HPDE6-E6E7 (cell line): ENCODE measurements around the gene TRPT1.
"Not testable (repeated sequence)": the region's sequence is repeated elsewhere in the genome, so short reads cannot be mapped to it uniquely, and the experiment has no call there.

Experiments used
- DNase-seq: peaks from one replicate; pipeline ENCODE4 v3.0.0; 2011; ENCODE audit warnings: missing footprints; ENCODE audit errors: extremely low spot score

The TRPT1 gene

DNA sequence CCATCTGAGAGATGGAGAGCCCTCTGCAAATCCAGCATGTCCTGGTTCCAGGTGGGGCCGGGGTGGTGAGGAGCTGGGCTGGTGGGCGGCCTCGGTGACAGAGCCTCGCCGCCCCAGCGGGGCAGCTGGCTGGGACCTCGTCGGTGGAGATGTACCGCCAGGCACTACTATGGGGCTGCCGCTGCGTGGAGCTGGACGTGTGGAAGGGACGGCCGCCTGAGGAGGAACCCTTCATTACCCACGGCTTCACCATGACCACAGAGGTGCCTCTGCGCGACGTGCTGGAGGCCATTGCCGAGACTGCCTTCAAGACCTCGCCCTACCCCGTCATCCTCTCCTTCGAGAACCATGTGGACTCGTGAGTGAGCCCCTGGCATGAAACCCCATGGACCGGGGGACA is 32.4 kb upstream of the TRPT1 start:
- DNase-seq, result no peak

DNA sequence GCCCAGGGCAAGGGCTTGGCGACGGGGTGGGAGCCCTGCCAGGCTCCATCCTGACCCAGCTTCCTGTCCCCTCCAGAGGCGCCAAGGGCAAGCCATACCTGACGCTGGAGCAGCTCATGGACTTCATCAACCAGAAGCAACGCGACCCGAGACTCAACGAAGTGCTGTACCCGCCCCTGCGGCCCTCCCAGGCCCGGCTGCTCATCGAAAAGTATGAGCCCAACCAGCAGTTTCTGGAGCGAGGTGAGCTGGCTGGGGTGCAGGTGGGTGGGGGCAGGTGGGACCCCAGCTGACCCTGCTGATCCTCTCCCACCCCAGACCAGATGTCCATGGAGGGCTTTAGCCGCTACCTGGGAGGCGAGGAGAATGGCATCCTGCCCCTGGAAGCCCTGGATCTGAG is 30.3 kb upstream of the TRPT1 start:
- no peak for DNase-seq

- DNase-seq, result no peak
Observed at GRCh38 chr11:64255135-64256128, 29.4 kb upstream of the TRPT1 start.

- DNase-seq, result no peak
Observed at GRCh38 chr11:64254326-64254725, 28.3 kb upstream of the TRPT1 start.

DNA sequence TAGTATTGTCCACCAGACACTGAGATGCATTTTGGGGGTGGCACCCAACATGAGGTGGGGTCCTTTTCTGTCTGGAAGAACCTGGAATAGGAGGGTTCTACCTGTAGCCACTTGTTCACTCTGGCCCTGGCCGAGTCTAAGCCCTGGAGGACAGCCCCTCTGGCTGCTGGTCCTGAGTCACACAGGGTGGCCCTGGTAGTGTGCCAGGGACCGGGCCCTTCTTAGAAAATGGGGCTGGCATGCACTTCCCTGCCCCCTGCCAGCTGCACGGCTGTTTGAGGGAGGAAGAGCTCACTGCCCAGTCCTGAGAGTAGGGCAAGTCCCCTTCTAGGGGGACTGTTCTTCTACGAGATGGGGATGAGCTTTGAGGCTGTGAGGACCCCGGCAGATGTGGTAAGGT is 27.5 kb upstream of the TRPT1 start:
- DNase-seq, result no peak

DNA sequence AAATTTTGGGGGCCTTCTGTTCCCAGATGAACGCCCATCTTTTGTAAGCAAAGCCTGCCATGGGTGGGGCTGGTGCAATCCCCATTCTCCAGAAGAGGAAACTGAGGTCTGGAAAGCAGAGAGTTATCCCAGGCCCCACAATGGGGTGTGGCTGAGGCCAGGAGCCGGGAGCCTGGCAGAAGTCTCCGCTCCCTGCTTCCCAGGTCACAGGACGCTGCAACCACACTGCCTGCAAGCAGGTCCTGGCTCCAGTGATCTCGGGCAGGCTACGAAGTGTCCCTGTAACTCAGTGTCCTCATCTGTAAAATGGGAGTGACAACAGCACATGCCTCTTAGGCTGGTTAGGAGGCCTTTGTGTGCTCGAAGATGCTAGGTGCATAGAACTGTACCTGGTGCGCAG is 27.1 kb upstream of the TRPT1 start:
- DNase-seq, result no peak

GRCh38 chr11:64252003-64252872 is 26.3 kb upstream of the TRPT1 start:
- DNase-seq, result no peak

GRCh38 chr11:64251753-64252002 is 25.7 kb upstream of the TRPT1 start:
- DNase-seq, result no peak

- no peak for DNase-seq
Observed at GRCh38 chr11:64251016-64251752, 25.2 kb upstream of the TRPT1 start, which contains the start of gene PLCB3. Gene PLCB3 (plus strand): TSS chr11:64251530. CDS start chr11:64251650, 120 bp downstream.

DNA sequence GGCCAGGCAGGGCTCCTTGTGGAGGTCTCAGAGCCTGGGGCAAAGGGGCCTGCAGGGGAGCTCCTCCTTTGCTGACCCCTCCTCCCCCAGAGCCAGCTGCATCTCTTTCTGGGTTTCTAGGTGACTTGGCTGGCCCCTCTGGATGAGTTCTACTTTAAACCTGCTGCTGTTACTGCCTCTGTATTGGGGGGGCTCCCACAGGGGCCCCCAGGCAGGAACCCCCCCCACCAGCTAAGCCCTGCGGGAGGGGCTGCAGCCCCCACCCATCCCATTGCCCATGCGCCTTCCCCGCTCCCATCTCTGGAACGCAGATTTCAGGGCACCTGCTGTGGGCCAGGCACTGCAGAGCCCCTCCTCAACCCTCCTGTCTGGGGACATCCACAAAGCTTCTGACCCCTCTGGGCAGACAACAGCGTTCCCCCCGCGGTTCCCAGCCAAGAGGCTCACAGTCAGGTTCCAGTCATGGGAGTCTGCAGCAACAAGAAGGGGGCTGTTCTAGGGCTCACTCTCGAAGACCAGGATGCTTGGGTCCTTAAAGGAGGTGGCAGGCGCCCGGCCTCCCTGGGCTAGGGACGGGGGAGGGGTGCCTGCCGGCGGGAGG is 24.5 kb upstream of the TRPT1 start:
- no peak for DNase-seq

GRCh38 chr11:64249563-64250414 is 23.8 kb upstream of the TRPT1 start:
- DNase-seq, result no peak

DNA sequence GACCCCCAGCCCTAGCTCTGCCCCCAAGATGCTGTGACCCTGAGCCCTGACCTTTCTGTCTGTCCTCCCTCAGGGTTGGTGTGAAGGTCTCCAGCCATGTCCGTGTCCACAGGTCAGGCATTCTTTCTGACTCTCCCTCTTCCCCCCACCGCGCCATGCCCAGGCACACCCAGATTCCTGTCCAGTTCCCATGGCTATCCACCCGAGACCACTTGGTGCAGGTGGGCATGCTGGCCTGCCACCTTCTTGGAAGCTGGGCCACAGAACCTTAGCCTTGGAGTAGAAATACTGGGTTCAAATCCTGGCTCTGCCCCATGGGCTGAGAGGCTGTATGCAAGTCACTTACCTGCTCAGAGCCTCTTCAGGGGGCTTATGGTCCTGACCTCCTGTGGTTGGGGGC is 23.1 kb upstream of the TRPT1 start:
- DNase-seq, result no peak

DNA sequence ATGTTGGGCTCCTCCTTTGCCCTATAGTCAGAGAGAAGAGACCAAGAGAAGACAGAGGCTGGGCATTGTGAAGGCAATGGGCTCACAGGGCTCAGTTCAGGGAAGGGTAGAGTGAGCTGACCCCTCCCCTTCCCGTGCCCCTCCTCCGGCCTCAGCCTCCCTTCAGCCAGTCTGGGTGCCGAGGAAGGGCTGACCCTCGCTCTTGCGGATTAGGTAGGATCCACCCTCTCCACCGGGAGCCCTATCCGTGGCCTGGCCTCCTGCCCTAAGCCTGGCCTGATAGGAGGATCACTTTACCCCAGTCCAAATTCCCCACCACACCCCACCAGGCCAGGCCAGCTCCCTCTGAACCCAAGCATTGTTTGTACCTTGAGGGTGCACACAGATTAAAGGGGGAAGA is 22.6 kb upstream of the TRPT1 start:
- DNase-seq, result no peak

DNA sequence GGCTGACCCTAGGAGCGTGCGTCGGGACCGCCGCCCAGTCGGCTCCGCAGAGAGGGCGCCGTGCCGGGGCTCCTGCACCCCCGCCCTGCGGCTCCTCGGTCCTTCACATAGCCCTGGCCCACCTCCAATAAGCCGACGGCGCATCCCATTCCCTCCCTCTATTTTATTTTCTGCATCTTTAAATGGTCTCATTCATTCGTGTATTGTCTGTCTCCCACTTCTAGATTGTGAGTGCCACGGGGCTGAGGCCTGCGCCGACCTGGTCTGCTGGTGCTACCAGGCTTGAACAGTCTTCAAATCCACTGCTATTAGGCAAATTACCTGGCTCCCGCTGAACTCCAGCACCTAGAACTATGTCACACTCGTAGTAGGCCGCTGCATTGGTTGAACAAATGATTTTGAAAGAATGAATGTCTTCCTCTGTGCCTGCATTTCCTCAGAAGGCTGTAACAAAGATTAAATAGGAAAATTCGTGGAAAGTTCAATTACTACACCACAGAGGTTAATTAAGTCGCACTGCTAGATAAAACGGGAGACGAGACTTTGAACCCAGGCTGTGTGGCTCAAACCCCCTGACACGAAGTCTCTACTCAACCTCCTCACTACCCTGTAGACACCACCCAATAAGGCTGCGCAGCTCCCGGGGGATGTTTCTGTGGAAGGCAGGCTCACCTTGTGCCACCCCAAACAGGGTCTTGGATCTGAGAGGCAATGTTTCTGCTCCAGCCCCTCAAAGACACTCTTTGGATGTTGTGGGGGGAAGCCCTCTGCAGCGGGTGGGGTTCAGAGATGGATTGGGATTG is 21.9 kb upstream of the TRPT1 start:
- no peak for DNase-seq

DNA sequence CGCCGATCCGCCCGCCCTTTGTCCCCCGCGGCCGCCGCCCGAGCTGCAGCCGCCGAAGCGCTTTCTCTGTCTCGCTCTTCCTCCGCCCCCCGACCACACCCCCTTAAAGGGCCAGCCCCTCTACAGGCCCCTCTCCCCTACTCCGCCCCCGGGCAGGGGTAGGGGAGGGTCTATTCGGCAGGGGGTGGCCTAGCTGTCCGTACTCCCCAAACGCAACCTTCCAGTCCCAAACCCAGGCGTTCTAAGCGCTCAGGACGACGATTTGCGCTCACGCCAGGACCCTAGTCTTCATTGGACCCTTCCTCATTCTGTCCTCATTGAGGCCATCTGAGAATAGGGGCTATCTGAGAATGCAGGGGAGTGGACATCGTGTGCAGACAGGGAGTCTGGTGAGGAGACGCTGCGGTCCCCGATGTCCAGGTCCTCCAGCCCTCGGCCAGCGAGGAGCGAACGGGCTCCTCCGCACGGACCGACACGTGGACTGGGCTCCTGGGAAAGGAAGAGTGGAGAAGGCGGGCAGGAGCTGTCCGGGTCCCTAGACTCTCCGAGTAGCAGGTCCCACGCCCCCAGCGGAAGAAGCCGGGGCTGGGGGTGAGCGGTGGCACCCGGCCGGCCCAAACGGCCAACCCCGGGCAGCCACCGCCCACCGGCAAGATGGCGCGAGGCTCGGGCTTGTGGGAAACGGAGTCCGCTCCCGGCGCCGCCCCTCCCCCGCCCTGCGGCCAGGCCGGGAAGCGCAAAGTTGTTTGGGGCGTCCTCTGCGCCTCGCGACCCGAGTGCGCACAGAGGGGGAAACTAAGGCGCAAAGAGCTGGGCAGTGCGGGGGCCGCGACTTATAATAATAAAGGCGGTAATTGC is 21.1 kb upstream of the TRPT1 start, which contains the start of gene PPP1R14B:
Gene PPP1R14B, minus strand, starts transcription at position 73 of the 858 bp plus-strand sequence. CDS start 270 bp downstream, outside the sequence.
- DNase-seq, result no peak

GRCh38 chr11:64246621-64246870 is 20.6 kb upstream of the TRPT1 start:
- DNase-seq, result not testable (repeated sequence)

DNA sequence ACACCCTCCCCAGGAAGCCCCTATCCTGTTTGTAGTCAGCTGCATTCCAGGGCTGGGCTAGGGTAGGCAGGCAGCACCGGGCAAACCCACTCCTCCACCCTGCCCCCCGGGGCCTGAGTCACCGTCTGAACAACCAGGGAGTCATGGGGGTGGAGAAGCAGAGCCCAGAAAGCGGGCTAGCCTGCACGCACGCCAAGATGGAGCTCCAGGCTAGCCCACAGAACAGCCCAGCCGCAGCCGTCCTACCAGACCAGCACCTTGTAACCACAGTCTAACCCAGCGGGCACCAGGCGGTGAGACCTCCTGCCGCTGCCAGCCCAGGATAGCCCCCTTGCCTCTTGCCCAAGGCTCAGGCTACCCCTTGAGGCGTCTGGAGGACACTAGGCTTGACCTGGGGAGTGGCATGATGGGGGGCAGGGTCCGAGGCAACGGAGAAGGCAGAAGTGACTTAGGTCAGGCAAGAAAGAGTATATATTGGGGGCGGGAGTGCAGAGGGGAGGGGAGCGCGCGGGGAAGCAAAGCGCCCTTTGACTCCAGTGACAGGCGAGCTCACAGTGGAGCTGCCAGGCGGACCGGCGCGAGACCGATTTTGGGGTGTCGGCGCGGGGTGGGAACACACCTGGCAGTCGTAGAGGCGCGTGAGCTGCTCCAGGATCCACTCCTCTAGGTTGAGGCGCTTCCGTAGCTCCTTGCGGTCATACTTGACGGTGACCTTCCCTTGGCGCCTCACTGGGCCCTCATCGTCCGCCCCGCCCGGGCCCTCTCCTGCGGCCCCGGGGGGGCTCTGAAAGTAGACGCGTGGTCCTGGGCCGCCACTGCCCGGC is 20.0 kb upstream of the TRPT1 start:
- DNase-seq, result peak; percentile 86

DNA sequence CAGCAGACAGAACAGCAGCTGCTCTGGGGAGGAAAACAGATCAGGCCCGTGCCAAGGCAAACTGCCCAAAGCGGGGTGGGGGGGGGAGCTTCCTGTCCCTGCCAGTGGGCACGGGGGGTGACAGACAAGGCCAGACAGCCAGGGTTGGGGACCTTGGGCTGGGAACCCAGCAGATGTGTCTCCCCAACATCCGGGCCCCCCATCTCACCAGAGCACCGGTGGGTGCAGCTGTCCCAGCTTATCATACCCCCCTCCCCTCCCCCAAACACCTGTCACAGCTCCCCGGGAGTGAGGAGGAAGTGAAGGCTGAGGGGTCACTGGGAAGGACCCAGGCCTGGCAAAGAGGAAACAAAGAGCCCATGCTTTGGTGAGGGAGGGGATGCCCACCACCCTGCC is 19.4 kb upstream of the TRPT1 start:
- no peak for DNase-seq
